GM12891 (cell line): ENCODE data around the gene IFI30.

Experiments
- POLR2A ChIP-seq: IDR thresholded peaks from 2 replicates; pipeline ENCODE4 v1.6.1; 2011; ENCODE audit warnings: low read depth, low read length, control low read depth
- POLR2AphosphoS5 ChIP-seq: IDR thresholded peaks from 2 replicates; pipeline ENCODE4 v1.6.1; 2011; ENCODE audit warnings: low read depth, low read length, control low read depth
- TAF1 ChIP-seq: IDR thresholded peaks from 2 replicates; pipeline ENCODE4 v1.6.1; 2011; ENCODE audit warnings: low read depth, low read length, control low read depth

DNA sequence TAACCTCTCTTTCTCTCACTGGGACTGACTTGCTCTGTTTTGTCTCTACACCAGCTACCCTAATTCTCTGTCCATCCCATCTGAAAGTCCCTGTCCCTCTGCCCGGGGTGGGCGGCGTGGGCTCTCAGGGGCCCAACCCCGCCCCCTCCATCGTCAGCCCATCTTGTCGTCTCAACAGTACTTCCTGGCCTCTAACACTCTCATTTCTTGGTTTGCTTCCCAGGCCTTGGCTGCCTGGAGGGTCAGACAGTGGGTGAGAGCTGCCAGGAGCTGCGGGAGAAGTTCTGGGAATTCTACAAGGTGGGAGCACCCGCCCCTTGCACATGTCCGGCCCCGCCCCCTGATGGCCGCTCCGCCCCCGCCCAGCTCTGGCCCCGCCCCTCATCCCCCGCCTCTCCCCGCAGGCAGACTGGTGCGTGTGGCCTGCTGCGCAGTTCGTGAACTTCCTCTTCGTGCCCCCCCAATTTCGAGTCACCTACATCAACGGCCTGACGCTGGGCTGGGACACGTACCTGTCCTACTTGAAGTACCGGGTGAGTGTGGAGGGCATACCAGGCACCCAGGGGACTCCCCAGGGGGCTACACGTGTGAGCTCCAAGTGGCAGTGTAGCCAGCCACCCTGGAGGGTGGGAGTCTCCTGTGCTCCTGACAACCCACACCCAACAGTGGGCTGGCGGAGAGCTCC is 21.1 kb downstream of the IFI30 start:
- TF ChIP-seq POLR2AphosphoS5 (no peak), POLR2A (no peak), TAF1 (no peak)
